HEK293T (cell line): ENCODE data around the gene CHD5.

Source experiments
- BHLHE40 ChIP-seq: fragments of 450-650 bp; IDR thresholded peaks from 2 replicates; pipeline ENCODE4 v1.6.1; 2016; ENCODE audit warnings: mild to moderate bottlenecking, moderate library complexity, borderline replicate concordance
- CTBP1 ChIP-seq: fragments of 450-650 bp; IDR thresholded peaks from 2 replicates; pipeline ENCODE4 v1.6.1; 2016; ENCODE audit warnings: borderline replicate concordance
- ELF4 ChIP-seq: fragments of 450-650 bp; IDR thresholded peaks from 2 replicates; pipeline ENCODE4 v1.6.1; 2017; ENCODE audit warnings: antibody characterized with exemption
- FOXA1 ChIP-seq: fragments of 450-650 bp; IDR thresholded peaks from 2 replicates; pipeline ENCODE4 v1.6.1; 2016; ENCODE audit warnings: mild to moderate bottlenecking
- FOXM1 ChIP-seq: fragments of 450-650 bp; IDR thresholded peaks from 2 replicates; pipeline ENCODE4 v1.6.1; 2017; ENCODE audit warnings: mild to moderate bottlenecking, borderline replicate concordance
- HDGF ChIP-seq: fragments of 450-650 bp; IDR thresholded peaks from 2 replicates; pipeline ENCODE4 v1.6.1; 2017; ENCODE audit warnings: antibody characterized with exemption, borderline replicate concordance
- L3MBTL2 ChIP-seq: fragments of 450-650 bp; conservative IDR thresholded peaks from 2 replicates; pipeline ENCODE4 v1.6.1; 2016; ENCODE audit warnings: mild to moderate bottlenecking
- SP1 ChIP-seq: fragments of 450-650 bp; IDR thresholded peaks from 2 replicates; pipeline ENCODE4 v1.6.1; 2017
- SUZ12 ChIP-seq: fragments of 450-650 bp; IDR thresholded peaks from 2 replicates; pipeline ENCODE4 v1.6.1; 2016; ENCODE audit warnings: mild to moderate bottlenecking
- TARDBP ChIP-seq: fragments of 450-650 bp; IDR thresholded peaks from 2 replicates; pipeline ENCODE4 v1.6.1; 2016

- TF ChIP-seq L3MBTL2 (no peak), BHLHE40 (no peak), SP1 (no peak), FOXM1 (no peak), HDGF (no peak), ELF4 (no peak), SUZ12 (no peak), FOXA1 (no peak), CTBP1 (no peak), TARDBP (no peak)
Observed at GRCh38 chr1:6179564-6180175, 451 bp downstream of the CHD5 start.
